Kidney capillary endothelial cell (primary cell): ENCODE data around the gene BCL2L11.

Source experiments
- DNase-seq: peaks from one replicate; pipeline ENCODE4 v3.0.0-alpha.2; 2018; ENCODE audit warnings: low spot score

BCL2L11 gene

DNA sequence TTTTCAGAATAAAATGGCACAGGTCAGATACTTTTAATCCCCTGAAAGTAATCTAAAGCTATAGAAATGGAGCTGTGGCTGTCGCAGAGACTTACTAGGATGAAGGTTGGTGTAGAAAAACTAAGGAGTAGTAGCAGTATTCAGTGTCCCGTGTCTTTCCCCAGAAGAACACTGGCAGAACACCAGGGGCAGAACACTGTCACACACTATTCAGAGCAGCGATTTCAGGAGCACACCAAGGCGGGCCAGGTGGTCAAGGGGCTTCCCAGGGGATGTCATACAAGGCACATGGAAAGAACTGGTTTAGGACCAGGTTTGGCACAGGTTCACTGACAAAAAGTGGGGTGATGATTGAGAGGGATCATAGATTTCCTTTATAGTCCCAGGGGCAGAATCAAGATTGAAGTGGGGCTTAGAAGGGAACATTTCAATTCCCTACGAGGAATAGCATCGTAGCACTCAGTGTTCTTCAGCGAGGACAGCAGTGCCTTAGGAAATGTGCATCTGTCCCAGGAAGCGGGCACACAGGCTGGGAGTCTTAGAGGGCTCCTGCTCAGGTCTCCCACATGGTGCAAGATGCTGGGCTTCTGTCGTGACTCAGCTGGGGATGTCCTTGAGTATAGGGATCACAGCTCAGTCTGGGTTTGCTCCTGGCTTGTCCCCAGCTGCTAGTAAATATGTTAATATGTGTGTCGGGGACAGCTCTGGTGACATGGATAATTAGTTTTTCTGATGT lies 22.6 kb downstream of the BCL2L11 start:
- DNase-seq, result no peak

DNA sequence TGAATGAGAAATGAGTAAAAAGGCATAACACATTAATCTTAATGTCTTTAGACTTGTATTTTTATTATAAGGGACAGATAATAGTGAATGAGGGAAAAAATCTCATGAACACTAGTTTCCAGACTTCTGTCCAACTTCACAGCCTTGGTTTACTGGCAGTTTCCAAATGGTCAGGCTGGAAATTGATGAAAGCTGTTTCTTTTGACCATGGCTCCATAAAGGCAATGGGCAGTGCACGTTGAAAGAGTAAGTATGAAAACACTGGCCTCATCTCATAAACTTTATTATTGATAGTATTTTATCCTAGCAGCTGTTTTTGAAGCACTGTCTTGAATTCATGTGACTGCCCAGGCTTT lies 23.1 kb downstream of the BCL2L11 start:
- DNase-seq, result no peak

- DNase-seq, result no peak
Observed at GRCh38 chr2:111145103-111145760, 24.5 kb downstream of the BCL2L11 start.

GRCh38 chr2:111145951-111146350 lies 25.2 kb downstream of the BCL2L11 start:
- no peak for DNase-seq

GRCh38 chr2:111148225-111148873 lies 27.6 kb downstream of the BCL2L11 start:
- no peak for DNase-seq

DNA sequence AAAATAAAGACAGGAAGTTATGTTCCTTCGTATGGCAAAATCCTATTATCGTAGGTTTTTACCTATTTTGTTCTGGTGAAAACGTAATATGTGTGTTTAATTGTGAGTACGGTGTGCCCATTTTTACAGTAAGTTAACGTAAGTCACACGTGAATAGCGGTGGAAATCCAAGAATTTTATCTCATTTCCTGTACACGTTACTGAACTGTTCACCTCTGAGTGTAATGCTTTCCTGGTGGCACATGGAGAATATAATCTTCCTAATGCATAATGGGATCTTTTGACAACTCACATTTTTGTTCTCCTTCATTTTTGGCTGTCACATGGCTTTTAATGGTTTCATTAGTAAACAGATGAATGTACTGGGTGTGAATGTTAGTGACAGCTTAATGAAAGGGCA lies 28.2 kb downstream of the BCL2L11 start:
- peak; percentile 50 for DNase-seq

DNA sequence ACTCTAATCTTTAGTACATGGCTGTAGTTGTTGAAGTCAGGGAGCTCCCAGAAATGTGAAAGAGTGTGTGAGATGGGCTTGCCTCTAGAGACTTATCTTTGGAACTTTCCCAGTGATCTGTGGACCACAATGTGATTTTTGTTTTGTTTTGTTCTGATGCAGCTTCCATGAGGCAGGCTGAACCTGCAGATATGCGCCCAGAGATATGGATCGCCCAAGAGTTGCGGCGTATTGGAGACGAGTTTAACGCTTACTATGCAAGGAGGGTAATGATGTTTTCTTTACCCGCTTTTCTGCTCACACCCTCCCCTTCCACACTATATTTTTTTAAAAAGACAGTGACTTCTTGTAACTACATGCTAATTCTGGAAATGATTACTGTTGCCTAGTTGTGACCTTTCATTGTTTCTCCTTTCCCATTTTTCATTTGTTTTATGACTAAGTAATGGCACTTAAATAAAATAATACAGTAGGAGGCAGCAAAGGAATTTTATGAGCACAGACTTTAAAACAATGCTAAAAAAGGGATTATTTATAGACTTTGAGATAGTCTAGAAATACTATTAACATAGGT lies 29.3 kb downstream of the BCL2L11 start:
- no peak for DNase-seq

DNA sequence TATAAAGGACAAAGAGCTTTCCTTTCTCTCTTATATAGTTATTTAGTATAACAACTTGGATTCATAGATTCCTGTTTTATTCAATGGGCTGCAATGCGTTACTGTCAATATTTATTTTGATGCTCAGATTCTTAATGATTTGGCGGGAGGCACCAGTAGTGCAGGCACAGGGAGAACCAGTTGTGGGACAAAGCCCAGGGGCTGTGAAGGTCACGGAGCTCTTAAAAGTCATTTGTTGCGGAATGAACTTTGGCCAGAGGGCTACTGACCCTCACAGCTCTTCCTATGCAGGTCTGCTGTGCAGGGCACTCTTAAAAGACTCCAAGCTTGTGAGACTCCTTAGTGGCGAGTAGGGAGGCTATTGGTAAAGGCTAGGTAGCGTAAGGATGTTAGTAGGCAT lies 34.0 kb downstream of the BCL2L11 start:
- DNase-seq, result no peak

DNA sequence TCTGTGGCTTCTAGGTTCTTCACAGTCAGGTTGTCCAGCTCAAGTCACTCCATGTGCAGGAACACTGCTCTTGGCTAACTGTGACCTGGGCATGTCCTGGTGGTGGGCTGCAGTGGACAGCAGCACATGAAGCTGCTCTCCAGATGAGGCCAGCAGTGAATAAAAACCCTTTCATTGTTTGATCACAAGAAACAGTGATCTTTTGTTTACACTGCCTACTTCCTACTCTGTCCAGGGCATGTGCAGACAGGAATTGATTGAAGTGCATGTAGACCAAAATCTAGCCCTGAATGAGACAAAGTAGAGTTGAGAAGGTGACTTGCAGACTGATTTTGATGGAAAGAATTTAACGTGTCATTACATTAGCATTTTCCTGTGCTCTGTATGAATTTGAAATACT lies 34.9 kb downstream of the BCL2L11 start:
- DNase-seq, result no peak

DNA sequence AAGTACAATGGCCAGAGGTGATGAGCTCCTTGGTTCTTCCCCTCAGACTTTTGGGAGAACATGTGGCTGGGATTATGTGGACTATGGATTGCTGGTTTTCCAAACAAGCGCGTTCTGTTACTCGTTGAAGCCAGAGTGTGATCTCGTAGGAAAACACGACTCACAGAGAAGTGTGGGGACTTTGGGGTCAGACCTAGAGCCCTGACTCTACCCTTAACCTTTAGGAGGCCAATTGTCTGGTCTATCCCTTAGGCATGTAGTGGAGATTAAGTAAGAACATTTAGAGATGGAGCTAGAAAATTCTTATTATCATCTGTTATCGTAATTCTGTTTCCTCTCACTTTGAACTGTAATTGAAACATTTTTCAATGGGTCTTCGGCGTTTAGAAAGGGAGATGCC lies 35.8 kb downstream of the BCL2L11 start:
- DNase-seq, result no peak

GRCh38 chr2:111157071-111157661 lies 36.5 kb downstream of the BCL2L11 start:
- DNase-seq, result no peak

DNA sequence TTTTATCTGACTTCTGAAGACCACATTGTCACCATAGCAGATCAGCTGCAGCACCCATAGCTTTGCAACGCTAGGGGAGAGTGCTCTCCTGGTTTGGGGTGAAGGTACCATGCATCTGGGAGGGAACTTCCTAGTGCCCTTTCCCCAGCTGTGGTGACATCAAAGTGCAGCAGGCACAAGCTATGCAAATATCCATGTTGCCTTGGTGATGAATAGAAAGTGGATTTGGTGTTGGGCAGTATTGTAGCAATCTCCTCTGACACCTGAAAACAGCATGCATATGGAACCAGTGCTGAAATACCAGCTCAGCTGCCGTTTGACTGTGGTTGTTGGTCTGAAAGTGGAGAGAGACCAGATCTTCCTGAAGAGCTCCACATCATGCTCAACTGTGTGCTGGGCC lies 37.1 kb downstream of the BCL2L11 start:
- no peak for DNase-seq

GRCh38 chr2:111159641-111160040 lies 38.9 kb downstream of the BCL2L11 start:
- DNase-seq, result no peak

DNA sequence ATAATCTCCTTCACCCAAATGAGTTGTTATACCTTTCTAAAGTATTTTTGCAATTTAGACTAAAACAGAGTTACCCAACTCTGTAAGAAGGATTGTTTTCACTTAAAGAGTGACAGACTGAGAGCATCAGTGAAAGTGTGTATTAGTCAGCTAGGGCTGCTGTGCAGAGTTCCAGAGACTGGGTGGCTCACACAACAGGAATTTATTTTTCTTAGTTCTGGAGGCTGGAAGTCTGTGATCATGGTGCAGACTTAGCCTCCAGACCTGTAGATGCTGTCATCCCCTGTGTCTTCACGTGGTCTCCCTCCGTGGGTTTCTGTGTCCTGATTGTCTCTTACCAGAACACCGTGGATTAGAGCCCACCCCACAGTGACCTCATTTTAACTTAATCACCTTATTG lies 40.0 kb downstream of the BCL2L11 start:
- DNase-seq, result peak; percentile 49

- DNase-seq, result no peak
Observed at GRCh38 chr2:111161971-111162370, 41.3 kb downstream of the BCL2L11 start.

DNA sequence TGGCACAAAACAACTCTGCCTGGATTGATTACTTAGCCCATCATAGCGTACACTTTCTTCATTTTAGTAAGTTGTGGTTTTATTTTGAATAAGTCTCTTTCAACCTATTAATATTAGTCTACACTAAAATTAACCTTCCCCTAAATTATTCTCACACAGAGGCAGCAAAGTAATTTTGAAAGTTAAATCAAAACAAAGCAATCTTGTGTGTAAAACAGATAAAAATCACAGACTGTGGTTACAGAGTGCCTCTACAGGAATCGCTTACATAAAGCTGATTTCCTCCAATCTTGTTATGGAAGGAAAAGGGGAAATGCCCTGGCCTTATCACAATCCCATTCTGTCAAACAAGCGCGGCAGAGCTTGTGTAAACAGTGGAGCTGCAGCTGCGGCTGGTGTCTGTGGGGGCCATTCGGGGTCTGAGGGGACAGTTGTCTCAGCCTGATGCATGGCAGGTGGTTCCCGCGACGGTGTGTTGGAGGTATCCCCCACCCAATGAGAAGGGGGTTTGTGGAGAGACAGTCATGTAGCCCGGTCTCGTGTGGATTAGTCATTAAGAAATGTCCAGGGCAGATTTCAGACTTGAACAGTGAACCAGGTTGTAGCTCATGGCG lies 42.1 kb downstream of the BCL2L11 start:
- DNase-seq, result no peak

DNA sequence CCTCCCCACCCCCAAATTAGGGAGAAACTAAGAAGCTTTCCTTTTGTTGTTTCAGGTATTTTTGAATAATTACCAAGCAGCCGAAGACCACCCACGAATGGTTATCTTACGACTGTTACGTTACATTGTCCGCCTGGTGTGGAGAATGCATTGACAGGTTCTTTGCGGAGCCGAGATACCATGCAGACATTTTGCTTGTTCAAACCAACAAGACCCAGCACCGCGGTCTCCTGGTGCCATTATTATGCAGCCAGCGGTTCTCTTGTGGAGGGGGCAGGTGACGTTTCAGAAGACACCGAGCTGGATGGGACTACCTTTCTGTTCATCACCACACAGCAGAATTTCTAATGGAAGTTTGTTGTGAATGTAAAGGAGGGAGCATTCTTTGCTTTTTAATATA lies 43.4 kb downstream of the BCL2L11 start:
- DNase-seq, result no peak

- no peak for DNase-seq
Observed at GRCh38 chr2:111165084-111165483, 44.4 kb downstream of the BCL2L11 start.

GRCh38 chr2:111166115-111166514 lies 45.4 kb downstream of the BCL2L11 start:
- DNase-seq, result no peak

DNA sequence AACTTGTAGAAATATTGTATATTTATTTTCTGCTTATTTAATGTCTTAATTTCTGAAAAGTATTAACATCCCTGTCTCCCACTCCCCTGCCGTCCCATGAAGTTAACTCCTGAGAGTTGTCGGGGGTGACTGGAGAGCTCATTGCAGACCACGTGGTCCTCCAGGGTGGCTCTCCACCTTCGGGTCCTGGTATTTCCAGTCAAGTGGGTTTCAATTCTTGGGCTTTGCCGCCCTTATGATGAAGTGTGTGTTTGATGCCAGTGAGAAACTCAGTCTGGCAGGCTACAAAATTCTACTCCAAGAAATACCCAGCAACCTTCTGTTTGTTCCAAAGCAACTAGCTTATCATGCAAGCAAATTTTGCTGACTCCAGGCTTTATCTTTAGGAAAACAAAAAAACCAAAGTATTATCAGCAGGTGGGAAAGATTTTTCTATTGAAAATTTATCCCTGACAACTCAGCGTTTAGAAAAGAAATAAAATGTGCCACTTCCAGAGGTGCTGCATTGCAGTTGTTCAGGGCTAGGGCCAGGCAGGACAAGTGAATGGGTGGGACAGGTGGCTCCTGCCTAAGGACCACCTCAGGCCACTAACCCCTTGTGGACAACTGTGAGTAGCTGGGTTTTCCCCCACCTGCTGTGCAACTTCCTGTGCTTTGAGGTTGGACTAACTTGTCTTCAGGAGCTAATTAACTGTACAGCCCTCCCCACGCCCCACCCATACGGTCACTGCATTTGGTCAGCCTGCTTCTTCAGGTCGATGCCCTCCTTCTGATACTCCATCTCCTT lies 46.6 kb downstream of the BCL2L11 start:
- DNase-seq, result no peak

GRCh38 chr2:111167863-111168162 lies 47.1 kb downstream of the BCL2L11 start:
- DNase-seq, result no peak
